HG02623 (cell line): ENCODE measurements around the gene TOP2A.

ENCODE experiments used
- ATAC-seq: cut with Tn5 transposase; IDR thresholded peaks from one replicate; pipeline ENCODE4 v1.9.1; 2021; ENCODE audit warnings: moderate library complexity; ENCODE audit not compliant: unreplicated experiment

The TOP2A gene

DNA sequence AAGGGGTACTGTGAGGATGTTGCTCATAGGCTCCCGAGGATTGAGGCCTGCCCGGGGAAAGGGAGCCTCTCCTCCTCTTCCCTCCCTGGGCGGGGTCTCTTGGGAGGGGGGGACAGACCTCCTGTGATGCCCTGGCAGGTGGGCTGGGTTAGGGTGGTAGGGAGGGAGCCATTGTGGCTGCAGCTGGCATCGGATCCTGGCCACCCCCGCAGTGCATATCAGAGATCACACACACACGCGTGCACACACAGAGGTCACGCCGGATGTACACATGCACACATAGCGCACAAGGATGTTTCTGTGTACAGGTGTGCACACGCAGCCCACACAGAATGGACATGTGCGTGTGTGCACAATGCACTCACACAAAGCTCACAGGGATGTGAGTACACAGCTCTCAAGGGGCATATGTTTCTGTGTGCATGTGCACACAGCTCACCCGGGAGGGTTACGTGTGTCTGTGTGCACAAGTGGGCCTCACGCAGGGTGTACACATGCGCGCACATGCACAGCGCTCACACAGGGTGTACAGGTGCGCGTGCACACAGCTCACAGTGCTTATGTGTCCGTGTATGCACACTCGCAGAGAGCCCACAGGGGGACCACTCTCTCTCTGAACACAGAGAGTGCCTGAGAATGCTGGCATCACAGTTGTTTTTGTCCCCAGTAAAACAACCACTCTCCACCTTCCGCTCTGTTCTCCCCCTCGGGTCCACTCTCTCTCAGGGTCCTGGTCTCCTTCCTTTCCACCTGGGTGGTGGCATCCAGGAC lies 55.6 kb downstream of the TOP2A start:
- no peak for ATAC-seq

GRCh38 chr17:40361063-40361924 lies 56.4 kb downstream of the TOP2A start:
- no peak for ATAC-seq

DNA sequence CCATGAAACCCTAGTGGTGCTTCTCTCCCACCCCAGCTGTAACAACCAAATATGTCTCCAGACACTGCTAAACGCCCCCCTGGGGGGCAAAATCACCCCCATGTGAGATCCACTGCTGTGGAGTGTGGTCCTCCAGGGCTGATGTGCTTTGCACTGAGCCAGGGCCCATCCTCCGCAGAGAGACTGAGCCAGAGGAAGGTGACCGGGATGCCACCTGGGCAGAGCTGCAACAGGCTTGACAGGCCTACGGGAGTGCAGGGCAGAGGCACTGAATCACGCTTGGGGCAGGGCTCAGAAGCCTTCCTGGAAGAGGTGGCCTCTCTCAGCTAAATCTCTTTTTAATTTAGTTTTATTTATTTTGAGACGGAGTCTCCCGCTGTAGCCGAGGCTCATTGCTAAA lies 57.6 kb downstream of the TOP2A start:
- no peak for ATAC-seq

GRCh38 chr17:40358323-40359038 lies 59.2 kb downstream of the TOP2A start:
- ATAC-seq, result no peak

GRCh38 chr17:40356990-40357881 lies 60.5 kb downstream of the TOP2A start:
- no peak for ATAC-seq

DNA sequence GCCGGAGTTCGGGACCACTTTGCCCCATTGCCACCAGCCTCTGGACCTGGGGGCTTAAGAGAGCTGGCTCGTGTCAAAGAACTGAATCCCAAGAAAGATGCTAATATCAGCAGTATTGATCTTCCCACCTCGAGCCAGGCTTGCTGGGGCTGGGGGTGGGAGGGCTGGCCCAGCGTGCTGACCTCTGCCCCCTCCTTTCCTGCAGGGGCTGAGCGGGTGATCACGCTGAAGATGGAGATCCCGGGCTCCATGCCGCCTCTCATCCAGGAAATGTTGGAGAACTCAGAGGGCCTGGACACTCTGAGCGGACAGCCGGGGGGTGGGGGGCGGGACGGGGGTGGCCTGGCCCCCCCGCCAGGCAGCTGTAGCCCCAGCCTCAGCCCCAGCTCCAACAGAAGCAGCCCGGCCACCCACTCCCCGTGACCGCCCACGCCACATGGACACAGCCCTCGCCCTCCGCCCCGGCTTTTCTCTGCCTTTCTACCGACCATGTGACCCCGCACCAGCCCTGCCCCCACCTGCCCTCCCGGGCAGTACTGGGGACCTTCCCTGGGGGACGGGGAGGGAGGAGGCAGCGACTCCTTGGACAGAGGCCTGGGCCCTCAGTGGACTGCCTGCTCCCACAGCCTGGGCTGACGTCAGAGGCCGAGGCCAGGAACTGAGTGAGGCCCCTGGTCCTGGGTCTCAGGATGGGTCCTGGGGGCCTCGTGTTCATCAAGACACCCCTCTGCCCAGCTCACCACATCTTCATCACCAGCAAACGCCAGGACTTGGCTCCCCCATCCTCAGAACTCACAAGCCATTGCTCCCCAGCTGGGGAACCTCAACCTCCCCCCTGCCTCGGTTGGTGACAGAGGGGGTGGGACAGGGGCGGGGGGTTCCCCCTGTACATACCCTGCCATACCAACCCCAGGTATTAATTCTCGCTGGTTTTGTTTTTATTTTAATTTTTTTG lies 61.6 kb downstream of the TOP2A start:
- ATAC-seq, result no peak

GRCh38 chr17:40355123-40355803 lies 62.4 kb downstream of the TOP2A start:
- no peak for ATAC-seq

- no peak for ATAC-seq
These were observed 63.2 kb downstream of the TOP2A start for GRCh38 chr17:40354221-40355122.

DNA sequence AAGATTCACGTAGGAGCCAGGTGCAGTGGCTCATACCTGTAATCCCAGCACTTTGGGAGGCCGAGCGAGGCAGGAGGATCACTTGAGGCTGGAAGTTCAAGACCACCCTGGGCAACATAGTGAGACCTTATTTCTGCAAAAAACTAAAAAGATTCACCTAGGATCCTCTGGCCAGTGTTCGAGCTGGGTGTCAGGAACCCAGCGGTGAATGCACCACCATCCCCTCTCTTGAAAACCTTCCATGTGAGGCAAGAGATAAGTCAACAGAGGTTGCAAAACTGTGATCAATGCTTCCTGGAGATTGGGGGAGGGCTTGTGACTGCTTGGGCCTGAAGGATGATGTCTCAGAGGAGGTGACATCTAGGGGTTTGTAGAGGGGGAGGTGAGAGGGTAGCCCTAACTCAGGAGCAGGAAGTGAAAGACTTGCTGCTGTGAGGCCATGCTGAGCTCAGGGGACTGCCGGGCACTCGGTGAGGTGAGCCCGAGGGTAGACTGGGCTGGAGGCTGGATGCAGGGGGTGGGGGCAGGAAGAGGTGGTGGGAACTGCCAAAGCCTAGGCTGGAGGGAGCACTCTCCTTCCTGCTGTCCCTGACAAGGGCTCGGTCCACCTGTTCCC lies 64.8 kb downstream of the TOP2A start:
- no peak for ATAC-seq

- ATAC-seq, result no peak
These were observed 65.4 kb downstream of the TOP2A start for GRCh38 chr17:40352237-40352778.

DNA sequence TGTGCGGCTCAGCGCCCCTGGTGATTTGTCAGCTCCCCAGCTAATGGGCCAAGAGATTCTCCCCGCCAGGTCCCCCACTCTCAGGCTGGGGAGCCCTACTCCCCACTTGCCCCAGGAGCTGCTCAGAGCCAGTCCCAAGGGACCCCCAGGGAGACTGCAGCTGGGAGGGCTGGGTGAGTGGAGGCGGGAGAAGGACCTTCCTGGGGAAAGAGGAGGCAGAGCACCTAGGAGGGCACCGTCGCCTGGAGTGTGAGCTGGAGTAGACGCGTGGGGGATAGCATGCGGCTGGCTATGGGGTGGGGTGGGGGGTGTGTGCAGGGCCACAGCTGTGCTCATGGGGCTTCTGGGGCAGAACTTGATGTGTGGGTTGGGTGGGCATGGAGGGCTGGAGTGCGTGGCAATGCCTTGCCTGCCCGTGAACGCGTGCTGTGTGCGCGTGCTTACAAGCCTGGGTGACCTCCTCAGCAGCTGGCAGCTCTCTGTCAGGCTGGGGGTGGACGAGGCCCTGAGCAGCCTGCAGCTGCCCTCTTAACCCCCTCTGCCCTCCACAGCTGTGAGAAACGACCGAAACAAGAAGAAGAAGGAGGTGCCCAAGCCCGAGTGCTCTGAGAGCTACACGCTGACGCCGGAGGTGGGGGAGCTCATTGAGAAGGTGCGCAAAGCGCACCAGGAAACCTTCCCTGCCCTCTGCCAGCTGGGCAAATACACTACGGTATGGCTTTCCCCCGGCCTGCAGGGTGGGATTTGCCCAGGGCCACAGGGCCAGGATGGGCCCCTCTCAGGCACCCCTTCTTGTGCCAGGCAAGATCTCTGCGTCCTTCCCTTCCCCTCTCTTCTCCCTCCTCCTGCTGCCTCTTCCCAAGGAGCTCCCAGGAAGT lies 66.1 kb downstream of the TOP2A start:
- ATAC-seq, result no peak

DNA sequence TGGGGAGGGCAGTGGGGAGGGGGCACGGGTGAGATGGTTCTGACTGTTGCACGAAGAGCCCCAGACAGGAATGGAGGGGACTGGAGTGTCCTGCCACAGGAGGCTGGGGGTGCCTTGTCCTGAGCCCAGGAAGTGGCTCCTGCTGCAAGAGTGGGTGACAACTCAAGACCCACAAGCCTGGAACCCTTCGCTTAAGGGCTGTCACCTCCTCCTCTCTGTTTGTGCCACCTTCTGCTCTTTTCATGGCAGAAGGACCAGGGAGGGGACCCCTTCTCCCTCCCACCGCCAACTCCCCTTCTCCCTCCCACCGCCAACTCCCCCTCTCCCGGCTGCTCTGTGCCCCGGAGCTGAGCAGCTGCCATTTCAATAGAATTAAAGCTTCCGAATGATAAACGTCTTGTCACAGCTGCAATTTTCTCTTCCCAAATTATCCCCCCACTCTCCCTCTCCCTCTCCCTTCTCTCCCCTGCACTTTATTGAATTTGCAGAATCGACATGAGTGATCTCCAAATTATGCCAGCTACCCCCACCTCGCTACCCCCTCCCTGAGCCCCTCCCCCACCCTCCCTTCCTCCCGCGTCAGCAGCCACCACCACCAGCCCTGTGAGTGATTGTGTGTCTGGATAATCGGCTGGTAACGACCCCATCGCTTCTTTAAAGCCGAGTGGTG lies 66.9 kb downstream of the TOP2A start:
- no peak for ATAC-seq

GRCh38 chr17:40349895-40350688 lies 67.6 kb downstream of the TOP2A start:
- no peak for ATAC-seq

GRCh38 chr17:40349477-40349894 lies 68.2 kb downstream of the TOP2A start:
- no peak for ATAC-seq
